Ovary (tissue), 9 donors: ENCODE data around the gene CD2BP2. TPM values are rescaled to one million over a fixed set of nuclear protein-coding genes. Genes with fewer than 3 reads are reported as not detected.

Source experiments
- DNase-seq, 5 donors: peaks; one replicate each; pipeline ENCODE4 v3.0.0-alpha.2; 2019 to 2020
- H3K27ac ChIP-seq, 2 donors: fragments of 200-600 bp; one replicate each; pipeline versions ENCODE4 v1.5.1 to v1.8.0; 2019 to 2022
- H3K27me3 ChIP-seq: fragments of 200-600 bp; one replicate; pipeline ENCODE4 v1.8.0; 2022
- H3K36me3 ChIP-seq: fragments of 200-600 bp; sonication (generic); one replicate; pipeline ENCODE4 v1.5.1; 2019
- H3K4me1 ChIP-seq: one replicate; pipeline ENCODE4 v1.8.1; 2013; ENCODE audit warnings: mild to moderate bottlenecking, moderate library complexity; ENCODE audit not compliant: insufficient read depth
- H3K4me3 ChIP-seq: fragments of 200-600 bp; sonication (generic); one replicate; pipeline ENCODE4 v1.5.1; 2017
- H3K9me3 ChIP-seq, 2 donors: fragments of 200-600 bp in 1 of 2; sonication (generic) in 1 of 2; one replicate each; pipeline versions ENCODE4 v1.5.1 to v1.8.1; 2013 to 2019; ENCODE audit warnings: mild to moderate bottlenecking in 1 of 2, moderate library complexity in 1 of 2
- CTCF ChIP-seq, 3 donors: fragments of 450-650 bp in 2 of 3; fragments of 200-600 bp in 1 of 3; IDR thresholded peaks; one replicate each; pipeline versions ENCODE4 v1.5.1 to v1.8.0; 2016 to 2022; ENCODE audit warnings: antibody characterized with exemption in 3 of 3, mild to moderate bottlenecking in 1 of 3
- EP300 ChIP-seq: sonication (generic); formaldehyde crosslinking; IDR thresholded peaks from one replicate; pipeline ENCODE4 v1.6.1; 2017; ENCODE audit warnings: antibody characterized with exemption
- POLR2A ChIP-seq: fragments of 450-650 bp; IDR thresholded peaks from one replicate; pipeline ENCODE4 v1.6.1; 2017; ENCODE audit warnings: antibody characterized with exemption, mild to moderate bottlenecking, moderate library complexity
- WGBS, 3 donors: extraction: QIAGEN DNeasy Blood & Tissue Kit in 1 of 3; methylation state at CpG; one replicate each; pipeline versions ENCODE4 v1.1.5 to v1.1.7; 2013 to 2017; 5-methylcytosine and 5-hydroxymethylcytosine counted together
- intact Hi-C, 4 donors: fragments of 100-400 bp; cut with DNase I; formaldehyde crosslinking; loops; one replicate each; pipeline versions ENCODE4 v1.11.0 to v1.15.1; 2022 to 2023
- polyA plus RNA-seq, 2 donors: library from polyadenylated mRNA; stranded (reverse); fragments of 200-250 nt in 1 of 2; fragments of 350-450 nt in 1 of 2; fragmentation: Illumina TruSeq in 1 of 2; extraction: RNeasy Lipid Tissue Mini Kit (QIAGEN cat#74804) in 1 of 2; gene quantifications; one replicate each; pipeline ENCODE4 v1.2.3, GENCODE V29; 2013 to 2014
- total RNA-seq, 7 donors: library from RNA; depleted of rRNA in 2 of 7; stranded (reverse); fragments of >200 nt in 2 of 7; fragmentation: NEBNext Ultra II Directional in 3 of 7; extraction: Animal tissue kit (Norgen Biotek cat#: 25700) in 3 of 7; gene quantifications; one replicate each; pipeline versions ENCODE4 v1.1.0 to v1.2.4, GENCODE V29; 2016 to 2023
- donor health status: DM: no; HTN: no; CAD: no; lungs with moderate emphysema.
- donor health status: DM: no; HTN: no; CAD: no.
- donor health status: Bipolar disorder and iron deficiency.
- donor health status: DM: yes; HTN: yes; CAD: no.
- donor health status: DM: no; HTN: no; CAD: no.
- donor health status: DM: yes; HTN: yes; CAD: no.

CD2BP2 gene
- total and polyA plus RNA-seq, 9 donors: 29.2 to 81.7 (median 64.7) TPM

- TF ChIP-seq EP300 (no peak), POLR2A (no peak), CTCF (IDR thresholded peaks at IDR 0.05) (no peak)
- Histone ChIP-seq H3K36me3 (no peaks in the 10 kb centered on the region), H3K9me3 (no peaks in the 10 kb centered on the region), H3K27ac (peak overlapping the region; percentile 67 to 81), H3K27me3 (no peaks in the 10 kb centered on the region), H3K4me1 (peaks cover 6% of the 10 kb centered on the region), H3K4me3 (peak overlapping the region; percentile 72)
- peak in 2 of 5 donors; percentile 32 to 59 for DNase-seq
- 0 to 2% (median 1%) methylated on average over 26 to 45 of the region's 45 CpGs for WGBS, 3 donors
- intact Hi-C loops: loop anchor here in 1 of 4 donors (5.0 kb wide), 1 partner anchor 38 kb away; the partner anchor contains the start of gene ZNF771
Measured at GRCh38 chr16:30369091-30369937, 14.2 kb upstream of the CD2BP2 start.

GRCh38 chr16:30368792-30369090 lies 13.6 kb upstream of the CD2BP2 start:
- no peak for DNase-seq
- peak overlapping the region; percentile 1 to 17 for H3K27ac ChIP-seq
- 0 to 8% (median 5%) methylated on average over 4 of the region's 4 CpGs for WGBS, 3 donors
- no peaks in the 10 kb centered on the region for H3K27me3 ChIP-seq
- H3K9me3 ChIP-seq: no peaks in the 10 kb centered on the region
- no peaks in the 10 kb centered on the region for H3K36me3 ChIP-seq
- TF ChIP-seq CTCF (IDR thresholded peaks at IDR 0.05) (no peak), EP300 (no peak), POLR2A (no peak)
- H3K4me3 ChIP-seq: peak overlapping the region; percentile 72
- H3K4me1 ChIP-seq: peaks cover 6% of the 10 kb centered on the region
- intact Hi-C loops: loop anchor here in 1 of 4 donors (5.0 kb wide), 1 partner anchor 39 kb away; the partner anchor contains the start of gene ZNF771

DNA sequence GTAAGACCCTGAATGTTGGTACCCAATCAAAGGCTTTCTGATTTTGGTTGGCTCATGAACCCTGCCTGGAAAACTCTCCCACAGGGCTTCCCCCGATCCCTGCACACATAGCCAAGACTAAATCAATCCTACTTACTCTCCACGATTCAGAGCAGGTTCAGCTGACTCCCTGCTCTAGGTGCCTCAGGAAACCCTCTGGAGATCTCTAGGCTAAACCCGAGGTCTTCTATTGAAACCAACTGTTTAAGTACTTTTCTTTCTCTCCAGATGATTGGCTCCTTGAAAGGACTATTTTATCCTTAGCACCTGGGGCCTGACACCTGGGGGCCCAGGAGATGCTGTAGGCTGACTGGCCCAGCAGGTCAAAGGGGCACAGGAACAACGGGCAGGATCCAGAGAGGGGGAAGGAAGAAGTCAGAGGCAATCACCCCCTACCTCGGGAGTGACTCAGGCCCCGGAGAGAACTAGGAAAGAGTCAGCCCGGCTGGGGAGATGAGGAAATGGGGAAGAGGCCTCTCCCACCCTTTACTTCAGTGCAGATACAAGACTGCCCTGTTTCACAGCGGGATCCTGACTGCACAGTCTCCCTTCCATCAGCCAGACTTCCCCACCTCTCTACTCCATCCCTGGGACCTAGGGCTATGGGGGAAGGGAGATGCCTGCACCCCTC lies 13.1 kb upstream of the CD2BP2 start:
- H3K27ac ChIP-seq: peak overlapping the region; percentile 1 to 17
- H3K27me3 ChIP-seq: no peaks in the 10 kb centered on the region
- WGBS, 3 donors: 1 to 4% (median 2%) methylated on average over 8 of the region's 8 CpGs
- H3K4me1 ChIP-seq: peaks cover 6% of the 10 kb centered on the region
- DNase-seq: peak in 1 of 5 donors; percentile 27
- H3K9me3 ChIP-seq: no peaks in the 10 kb centered on the region
- intact Hi-C loops: loop anchor here in 1 of 4 donors (5.0 kb wide), 1 partner anchor 39 kb away; the partner anchor contains the start of gene ZNF771
- TF ChIP-seq CTCF (IDR thresholded peaks at IDR 0.05): no peak
- TF ChIP-seq EP300: no peak
- no peak for TF ChIP-seq POLR2A
- H3K36me3 ChIP-seq: no peaks in the 10 kb centered on the region
- peak overlapping the region; percentile 72 for H3K4me3 ChIP-seq

GRCh38 chr16:30367349-30368009 lies 12.4 kb upstream of the CD2BP2 start:
- TF ChIP-seq CTCF (IDR thresholded peaks at IDR 0.05) (no peak), POLR2A (no peak), EP300 (no peak)
- DNase-seq: no peak
- peak overlapping the region; percentile 72 for H3K4me3 ChIP-seq
- H3K27ac ChIP-seq: peak overlapping the region in 1 of 2 donors; percentile 25
- no peaks in the 10 kb centered on the region for H3K36me3 ChIP-seq
- H3K27me3 ChIP-seq: no peaks in the 10 kb centered on the region
- no peaks in the 10 kb centered on the region for H3K9me3 ChIP-seq
- intact Hi-C loops: loop anchor here in 1 of 4 donors (5.0 kb wide), 1 partner anchor 40 kb away; the partner anchor contains the start of gene ZNF771
- peaks cover 6% of the 10 kb centered on the region for H3K4me1 ChIP-seq
- WGBS, 3 donors: 45 to 62% (median 53%) methylated on average over 10 of the region's 10 CpGs
